GM18909 (cell line): ENCODE measurements around the gene KRTAP9-6.
"Not testable (repeated sequence)": the region's sequence is repeated elsewhere in the genome, so short reads cannot be mapped to it uniquely, and the experiment has no call there.

Experiments used
- ATAC-seq: cut with Tn5 transposase; IDR thresholded peaks from one replicate; pipeline ENCODE4 v1.9.1; 2021; ENCODE audit warnings: mild to moderate bottlenecking; ENCODE audit not compliant: unreplicated experiment, poor library complexity

The KRTAP9-6 gene

DNA sequence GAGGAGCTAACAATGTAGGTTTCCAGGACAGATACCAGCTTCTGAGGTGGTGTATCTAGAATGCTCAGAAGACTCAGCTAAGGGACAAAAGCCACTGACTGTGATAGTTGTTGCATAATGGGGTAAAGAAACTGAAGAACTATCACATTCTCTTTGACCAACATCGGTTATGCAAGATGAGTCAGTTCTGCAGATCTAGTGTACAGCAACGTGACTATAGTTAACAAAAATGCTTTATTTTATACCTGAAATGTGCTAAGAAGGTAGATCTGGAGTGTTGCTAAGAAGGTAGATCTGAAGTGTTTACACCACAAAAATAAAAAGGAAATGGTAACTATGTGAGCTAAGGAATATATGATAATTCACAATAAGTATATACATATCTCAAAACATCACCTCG lies 2.5 kb downstream of the KRTAP9-6 start:
- ATAC-seq, result no peak

DNA sequence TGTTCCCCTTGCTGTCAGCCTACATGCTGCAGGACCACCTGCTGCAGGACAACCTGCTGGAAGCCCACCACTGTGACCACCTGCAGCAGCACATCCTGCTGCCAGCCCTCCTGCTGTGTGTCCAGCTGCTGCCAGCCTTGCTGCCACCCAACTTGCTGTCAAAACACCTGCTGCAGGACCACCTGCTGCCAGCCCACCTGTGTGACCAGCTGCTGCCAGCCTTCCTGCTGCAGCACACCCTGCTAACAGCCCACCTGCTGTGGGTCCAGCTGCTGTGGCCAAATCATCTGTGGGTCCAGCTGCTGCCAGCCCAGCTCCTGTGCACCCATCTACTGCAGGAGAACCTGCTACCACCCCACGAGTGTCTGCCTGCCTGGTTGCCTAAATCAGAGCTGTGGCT lies 6.1 kb downstream of the KRTAP9-6 start:
- not testable (repeated sequence) for ATAC-seq

DNA sequence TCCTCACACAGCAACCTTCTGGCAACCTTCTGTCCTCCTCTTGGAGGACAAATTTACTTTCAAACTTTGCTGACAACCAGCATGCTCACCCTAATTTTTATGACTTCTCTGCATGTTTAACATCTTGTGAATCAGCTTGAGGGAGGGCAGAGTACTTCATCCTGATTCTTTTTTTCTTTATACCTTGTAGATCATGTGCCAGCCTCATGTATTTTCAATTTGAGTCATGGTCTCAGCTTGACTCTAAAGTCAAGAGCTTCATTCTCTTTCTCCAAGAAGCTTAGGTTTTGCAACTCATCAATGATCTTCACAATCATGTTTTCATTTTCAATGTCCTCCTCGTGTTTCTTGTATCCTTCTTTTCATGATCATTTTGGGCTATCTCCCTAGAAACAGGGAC lies 6.7 kb downstream of the KRTAP9-6 start:
- no peak for ATAC-seq

- ATAC-seq, result not testable (repeated sequence)
These were observed 10.5 kb downstream of the KRTAP9-6 start, which contains the start of gene KRTAP9-7 for GRCh38 chr17:41275648-41276190. KRTAP9-7 (plus strand) TSS chr17:41275698; CDS start chr17:41275698, 0 bp downstream.

GRCh38 chr17:41278176-41278955 lies 13.2 kb downstream of the KRTAP9-6 start:
- no peak for ATAC-seq

DNA sequence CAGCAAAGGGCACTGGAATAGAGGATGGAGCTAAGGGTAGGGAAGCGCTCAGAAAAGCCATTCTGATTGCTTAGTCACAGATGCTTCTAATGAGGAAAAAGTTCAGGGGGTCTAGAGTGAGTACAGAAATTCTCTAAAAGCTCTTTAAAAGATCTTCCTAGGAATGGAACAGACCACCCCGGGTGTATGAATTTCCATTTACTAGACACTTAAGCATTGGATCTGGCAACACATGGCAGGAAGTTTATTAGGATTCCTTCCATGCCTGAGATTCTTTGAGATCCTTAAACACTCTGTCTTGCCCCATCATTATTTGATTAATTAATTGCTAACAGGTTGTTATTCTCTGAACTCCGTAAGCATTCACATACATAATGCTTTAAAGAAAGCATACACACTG lies 18.9 kb downstream of the KRTAP9-6 start:
- ATAC-seq, result no peak

DNA sequence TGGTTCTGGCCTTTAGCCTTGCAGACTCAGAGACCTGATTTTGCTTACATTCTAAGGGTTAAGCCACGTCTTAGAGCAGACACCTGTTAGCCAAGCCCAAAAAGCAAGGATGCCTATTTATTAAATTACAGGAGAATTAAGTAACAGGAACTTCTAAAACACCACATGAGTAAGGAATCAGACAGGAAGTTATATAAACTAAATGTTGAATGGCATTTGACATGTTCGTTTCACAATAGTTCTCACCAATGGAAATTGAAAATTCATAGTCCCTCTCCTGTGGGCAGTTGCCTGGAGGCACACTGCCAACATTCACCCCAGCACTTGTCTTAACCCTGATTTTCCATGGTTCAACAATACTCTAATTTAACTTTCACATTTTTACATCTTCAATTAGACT lies 19.4 kb downstream of the KRTAP9-6 start:
- ATAC-seq, result no peak

GRCh38 chr17:41287050-41287449 lies 21.9 kb downstream of the KRTAP9-6 start:
- ATAC-seq, result no peak

DNA sequence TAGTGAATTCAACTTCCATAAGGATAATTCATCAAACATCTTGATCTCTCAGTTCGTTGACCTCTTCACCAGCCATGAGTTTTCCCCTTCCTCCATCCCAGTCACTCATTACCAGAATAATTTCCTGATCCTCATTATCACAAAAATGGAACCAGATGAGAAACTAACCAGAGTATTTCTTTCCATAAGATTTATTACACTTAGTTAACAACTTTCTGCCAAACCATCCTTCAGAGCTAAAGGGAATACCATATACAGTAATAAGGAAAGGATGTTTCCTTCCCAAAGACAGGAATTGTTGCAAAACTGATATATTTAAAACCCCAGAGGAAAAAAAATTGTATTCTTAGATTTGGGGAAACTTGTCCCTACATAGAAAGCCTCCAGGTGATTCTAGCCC lies 28.8 kb downstream of the KRTAP9-6 start:
- no peak for ATAC-seq

GRCh38 chr17:41296846-41297245 lies 31.7 kb downstream of the KRTAP9-6 start:
- ATAC-seq, result no peak

GRCh38 chr17:41298458-41299135 lies 33.4 kb downstream of the KRTAP9-6 start:
- no peak for ATAC-seq

DNA sequence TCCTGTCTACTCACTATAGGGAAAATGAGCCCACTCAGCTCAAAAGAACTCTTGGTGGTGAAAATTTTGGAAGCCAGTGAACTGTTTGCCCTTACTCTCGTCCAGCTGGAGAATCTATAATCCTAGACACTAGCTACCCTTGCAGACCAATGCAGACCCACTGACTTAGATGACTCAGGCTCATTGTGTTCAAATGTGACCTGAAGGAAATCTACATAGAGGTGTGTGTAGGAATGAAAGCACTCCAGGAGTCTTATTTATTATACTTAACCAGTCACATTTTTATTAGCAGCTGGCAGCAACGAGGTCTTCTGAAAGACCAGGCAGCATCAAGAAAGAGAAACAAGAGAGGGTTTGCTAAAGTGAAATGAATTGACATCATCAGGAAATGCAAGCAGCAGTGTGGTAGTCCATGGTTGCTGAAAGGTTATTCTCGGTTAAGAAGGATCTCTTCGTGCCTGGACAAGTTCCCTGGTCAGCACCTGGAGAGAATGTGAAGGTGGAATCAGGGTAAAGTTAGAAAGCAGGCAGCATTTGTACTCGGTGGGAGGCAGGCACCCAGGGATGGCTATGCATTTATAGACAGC lies 36.1 kb downstream of the KRTAP9-6 start:
- ATAC-seq, result no peak

- ATAC-seq, result no peak
These were observed 37.0 kb downstream of the KRTAP9-6 start, which contains the start of gene KRTAP29-1 for GRCh38 chr17:41301916-41302901. KRTAP29-1 (minus strand) TSS chr17:41302851; CDS start chr17:41302851, 0 bp downstream.

- ATAC-seq, result no peak
These were observed 37.8 kb downstream of the KRTAP9-6 start for GRCh38 chr17:41302981-41303380.

- ATAC-seq, result no peak
These were observed 38.9 kb downstream of the KRTAP9-6 start for GRCh38 chr17:41304091-41304490.

DNA sequence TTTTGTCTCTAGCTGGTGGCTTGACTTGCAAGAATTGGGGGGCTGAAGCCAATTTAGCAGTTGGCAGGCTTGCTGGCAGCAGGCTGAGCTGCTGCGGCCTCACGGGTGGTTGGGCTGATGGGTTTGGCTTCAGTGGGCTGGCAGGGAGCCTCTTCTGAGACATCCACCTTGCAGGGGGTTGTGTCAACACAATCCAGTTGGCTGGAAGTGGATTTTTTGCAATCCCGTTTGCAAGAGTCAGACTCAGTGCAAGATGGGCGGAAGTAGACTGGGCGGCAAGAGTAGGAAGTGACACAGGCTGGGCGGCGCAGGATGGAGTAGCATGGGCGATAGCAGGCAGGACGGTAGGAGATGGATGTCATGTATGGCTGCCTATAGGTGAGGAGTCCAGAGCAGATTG lies 42.5 kb downstream of the KRTAP9-6 start:
- no peak for ATAC-seq

GRCh38 chr17:41308251-41308917 lies 43.2 kb downstream of the KRTAP9-6 start:
- peak; percentile 81 for ATAC-seq

- ATAC-seq, result no peak
These were observed 43.8 kb downstream of the KRTAP9-6 start, which contains the start of gene KRTAP16-1 for GRCh38 chr17:41308918-41309359. KRTAP16-1 (minus strand) TSS chr17:41309309; CDS start chr17:41309253, 56 bp downstream.

GRCh38 chr17:41311111-41311510 lies 45.9 kb downstream of the KRTAP9-6 start:
- no peak for ATAC-seq
